Calu3 (cell line): ENCODE data around the gene UTP11. TPM values are rescaled to one million over a fixed set of nuclear protein-coding genes. Genes with fewer than 3 reads are reported as not detected.

Experiments
- BruUV-seq: library from RNA; stranded (reverse); fragments of 400-500 nt; replicated peaks from 2 replicates; lab custom pipeline; 2021; lab: Mats Ljungman, UMichigan
- CTCF ChIA-PET: fragments of 300-600 bp; sonication (Branson Sonifier 250); formaldehyde crosslinking; loops from one replicate; lab custom pipeline; 2022; ENCODE audit warnings: antibody characterized with exemption; lab: Charles Lee
- DNase-seq: peaks from one replicate; pipeline ENCODE4 v3.0.0; 2022
- H3K27ac Mint-ChIP-seq: one replicate; pipeline ENCODE4 v1.8.0; 2022; ENCODE audit warnings: mixed read lengths; ENCODE audit not compliant: unreplicated experiment
- H3K27me3 Mint-ChIP-seq: one replicate; pipeline ENCODE4 v1.8.0; 2022; ENCODE audit warnings: mixed read lengths; ENCODE audit not compliant: unreplicated experiment
- H3K36me3 Mint-ChIP-seq: one replicate; pipeline ENCODE4 v1.8.0; 2022; ENCODE audit warnings: mild to moderate bottlenecking, moderate library complexity, mixed read lengths; ENCODE audit not compliant: insufficient read depth, unreplicated experiment
- H3K4me1 Mint-ChIP-seq: one replicate; pipeline ENCODE4 v1.8.0; 2022; ENCODE audit warnings: mild to moderate bottlenecking, low read depth, mixed read lengths; ENCODE audit not compliant: unreplicated experiment
- H3K4me3 Mint-ChIP-seq: one replicate; pipeline ENCODE4 v1.8.0; 2022; ENCODE audit warnings: mild to moderate bottlenecking, low read depth, moderate library complexity, mixed read lengths; ENCODE audit not compliant: unreplicated experiment
- H3K9me3 Mint-ChIP-seq: one replicate; pipeline ENCODE4 v1.8.0; 2022; ENCODE audit warnings: low read depth, mixed read lengths; ENCODE audit not compliant: unreplicated experiment
- intact Hi-C: fragments of 100-400 bp; cut with micrococcal nuclease; formaldehyde crosslinking; loops from one replicate; pipeline ENCODE4 v1.10.0; 2022; ENCODE audit not compliant: unreplicated experiment
- total RNA-seq: library from RNA; stranded (reverse); gene quantifications from 2 replicates; pipeline ENCODE4 v1.2.3, GENCODE V29; 2022
- TF ChIP-seq, protein P1 (sequence below): fragments of 200-600 bp; IDR thresholded peaks from one replicate; pipeline ENCODE4 v1.8.0; 2022; ENCODE audit warnings: antibody characterized with exemption; ENCODE audit not compliant: unreplicated experiment

UTP11 gene
- total RNA-seq, 1 experiment from 2014 or later: 38.5 TPM

DNA sequence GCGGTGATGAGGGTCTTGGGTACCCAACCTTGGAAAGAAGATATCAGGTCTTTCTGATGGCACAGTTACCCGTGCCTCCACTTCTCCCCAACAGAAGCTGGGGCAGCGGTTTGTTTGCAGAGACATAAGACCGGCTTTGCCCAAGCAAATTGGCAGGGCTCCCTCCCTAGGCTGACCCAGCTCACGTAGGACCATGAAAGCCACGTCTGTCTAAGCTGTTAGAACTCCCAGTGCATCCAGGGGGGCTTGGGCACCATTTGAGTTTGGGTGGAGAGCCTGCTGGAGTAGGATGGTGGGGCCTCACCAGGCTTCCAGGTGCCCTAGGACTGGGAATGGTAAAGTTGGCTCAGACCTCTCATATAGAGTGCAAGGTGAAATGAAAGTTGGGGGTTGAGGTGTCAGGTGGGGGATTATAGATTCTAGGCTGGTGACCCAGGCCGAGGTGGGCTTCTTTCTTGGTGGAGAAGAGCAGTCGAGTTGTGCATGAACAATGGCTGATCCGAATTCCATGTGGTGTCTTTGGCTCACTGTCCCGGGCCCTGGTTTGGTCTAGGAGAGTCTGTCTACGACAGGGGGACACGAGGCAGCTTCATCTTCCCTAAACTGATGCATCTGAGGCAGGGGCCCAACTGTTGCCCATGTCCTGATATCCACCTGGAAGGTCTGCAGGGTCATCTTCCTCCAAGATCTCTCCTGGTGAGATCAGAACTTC lies 30.7 kb downstream of the UTP11 start:
- intact Hi-C loops: no loop called here
- TF ChIP-seq, protein P1, sequence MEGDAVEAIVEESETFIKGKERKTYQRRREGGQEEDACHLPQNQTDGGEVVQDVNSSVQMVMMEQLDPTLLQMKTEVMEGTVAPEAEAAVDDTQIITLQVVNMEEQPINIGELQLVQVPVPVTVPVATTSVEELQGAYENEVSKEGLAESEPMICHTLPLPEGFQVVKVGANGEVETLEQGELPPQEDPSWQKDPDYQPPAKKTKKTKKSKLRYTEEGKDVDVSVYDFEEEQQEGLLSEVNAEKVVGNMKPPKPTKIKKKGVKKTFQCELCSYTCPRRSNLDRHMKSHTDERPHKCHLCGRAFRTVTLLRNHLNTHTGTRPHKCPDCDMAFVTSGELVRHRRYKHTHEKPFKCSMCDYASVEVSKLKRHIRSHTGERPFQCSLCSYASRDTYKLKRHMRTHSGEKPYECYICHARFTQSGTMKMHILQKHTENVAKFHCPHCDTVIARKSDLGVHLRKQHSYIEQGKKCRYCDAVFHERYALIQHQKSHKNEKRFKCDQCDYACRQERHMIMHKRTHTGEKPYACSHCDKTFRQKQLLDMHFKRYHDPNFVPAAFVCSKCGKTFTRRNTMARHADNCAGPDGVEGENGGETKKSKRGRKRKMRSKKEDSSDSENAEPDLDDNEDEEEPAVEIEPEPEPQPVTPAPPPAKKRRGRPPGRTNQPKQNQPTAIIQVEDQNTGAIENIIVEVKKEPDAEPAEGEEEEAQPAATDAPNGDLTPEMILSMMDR: no peak
- Mint-ChIP-seq H3K4me3 (no peak overlapping the region), H3K4me1 (no peaks in the 10 kb centered on the region), H3K9me3 (no peaks in the 10 kb centered on the region), H3K27me3 (peaks cover 78% of the 10 kb centered on the region), H3K36me3 (peaks cover 7% of the 10 kb centered on the region), H3K27ac (no peak overlapping the region)
- no peak for DNase-seq
- BruUV-seq: no TSS peak
- CTCF ChIA-PET: no interaction called here

DNA sequence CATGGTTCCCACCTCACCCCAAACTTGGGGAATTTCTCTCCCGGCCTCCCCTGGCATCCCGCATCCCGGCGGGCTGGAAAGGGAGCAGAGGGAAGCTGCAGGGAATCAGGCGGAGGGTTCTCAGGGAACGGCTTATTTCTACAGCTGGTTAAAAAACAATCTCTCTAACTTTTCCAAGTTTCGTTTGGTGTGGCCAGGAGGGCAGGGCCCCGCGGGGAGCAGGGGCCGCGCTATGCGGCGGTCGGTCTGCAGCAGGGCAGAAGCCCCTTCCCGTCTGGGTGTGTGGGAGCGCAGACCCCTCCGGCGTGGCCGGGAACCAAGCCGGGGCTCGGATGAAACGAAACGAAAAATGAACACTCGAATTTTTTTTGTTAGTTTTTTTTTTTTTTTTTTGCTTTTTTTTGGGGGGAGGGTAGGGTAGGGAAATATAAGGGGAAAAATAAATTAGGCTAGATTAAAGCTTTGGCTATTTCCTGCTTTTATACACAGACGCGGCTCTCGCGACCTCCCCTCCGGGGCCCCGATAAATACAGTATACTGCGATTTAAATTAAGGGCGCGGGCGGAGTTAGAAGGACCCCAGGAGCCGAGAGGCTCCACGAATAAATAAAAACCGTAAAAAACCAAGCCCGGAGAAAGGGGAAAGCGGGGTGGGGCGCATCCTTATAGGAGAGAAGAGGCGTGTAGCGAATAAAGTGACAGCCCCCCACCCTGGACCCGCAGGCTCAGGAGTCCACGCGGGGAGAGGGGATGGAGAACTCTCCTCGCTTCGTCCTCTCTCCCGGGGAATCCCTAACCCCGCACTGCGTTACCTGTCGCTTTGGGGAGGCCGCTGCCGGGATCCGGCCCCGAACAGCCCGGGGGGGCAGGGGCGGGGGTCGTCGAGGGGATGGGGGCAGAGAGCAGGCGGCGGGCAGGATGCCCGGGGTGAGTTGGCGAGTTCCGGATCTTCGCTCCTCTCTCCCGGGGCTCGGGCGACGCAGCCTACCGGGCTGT lies 32.0 kb downstream of the UTP11 start:
- BruUV-seq: no TSS peak
- peaks cover 7% of the 10 kb centered on the region for H3K36me3 Mint-ChIP-seq
- H3K27ac Mint-ChIP-seq: no peak overlapping the region
- TF ChIP-seq, protein P1: no peak
- no peaks in the 10 kb centered on the region for H3K9me3 Mint-ChIP-seq
- no peaks in the 10 kb centered on the region for H3K4me1 Mint-ChIP-seq
- peaks cover 79% of the 10 kb centered on the region for H3K27me3 Mint-ChIP-seq
- CTCF ChIA-PET: no interaction called here
- H3K4me3 Mint-ChIP-seq: no peak overlapping the region
- intact Hi-C loops: no loop called here
- DNase-seq: no peak

GRCh38 chr1:38045401-38046332 lies 33.1 kb downstream of the UTP11 start:
- Mint-ChIP-seq H3K4me1 (no peaks in the 10 kb centered on the region), H3K36me3 (peaks cover 7% of the 10 kb centered on the region), H3K27me3 (peaks cover 79% of the 10 kb centered on the region), H3K27ac (no peak overlapping the region), H3K9me3 (no peaks in the 10 kb centered on the region), H3K4me3 (peak overlapping the region; percentile 85)
- intact Hi-C loops: no loop called here
- CTCF ChIA-PET: no interaction called here
- BruUV-seq: no TSS peak
- no peak for DNase-seq
- TF ChIP-seq, protein P1: no peak
